HL-60 (cell line): ENCODE measurements around the gene SDR42E2.

ENCODE experiments used
- TF ChIP-seq, protein P1 (sequence below): IDR thresholded peaks from one replicate; pipeline ENCODE4 v1.5.1; 2011; ENCODE audit warnings: low read length, control low read depth, inconsistent platforms; ENCODE audit not compliant: insufficient read depth
- TF ChIP-seq, protein P2 (sequence below): IDR thresholded peaks from 2 replicates; pipeline ENCODE4 v1.6.1; 2012; ENCODE audit warnings: low read depth; ENCODE audit not compliant: insufficient replicate concordance

DNA sequence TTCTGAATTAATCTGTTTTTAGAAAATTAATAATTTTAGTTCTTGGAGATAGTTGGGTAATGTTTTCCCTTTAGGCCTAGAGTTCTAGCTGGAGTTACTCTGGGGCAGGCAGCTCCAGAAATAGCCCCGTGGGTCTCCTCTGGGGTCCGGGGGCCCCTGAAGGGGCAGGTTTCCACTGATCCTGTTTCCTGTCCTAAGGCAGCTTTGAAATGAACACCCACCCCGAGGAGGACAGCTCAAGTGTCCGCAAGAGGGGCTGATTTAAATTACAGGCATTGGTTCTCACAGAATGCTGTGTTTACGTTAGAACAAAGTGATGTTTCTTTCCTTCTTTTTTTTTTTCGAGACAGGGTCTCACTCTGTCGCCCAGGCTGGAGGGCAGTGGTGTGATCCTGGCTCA lies 67.6 kb downstream of the SDR42E2 start:
- TF ChIP-seq, protein P1, sequence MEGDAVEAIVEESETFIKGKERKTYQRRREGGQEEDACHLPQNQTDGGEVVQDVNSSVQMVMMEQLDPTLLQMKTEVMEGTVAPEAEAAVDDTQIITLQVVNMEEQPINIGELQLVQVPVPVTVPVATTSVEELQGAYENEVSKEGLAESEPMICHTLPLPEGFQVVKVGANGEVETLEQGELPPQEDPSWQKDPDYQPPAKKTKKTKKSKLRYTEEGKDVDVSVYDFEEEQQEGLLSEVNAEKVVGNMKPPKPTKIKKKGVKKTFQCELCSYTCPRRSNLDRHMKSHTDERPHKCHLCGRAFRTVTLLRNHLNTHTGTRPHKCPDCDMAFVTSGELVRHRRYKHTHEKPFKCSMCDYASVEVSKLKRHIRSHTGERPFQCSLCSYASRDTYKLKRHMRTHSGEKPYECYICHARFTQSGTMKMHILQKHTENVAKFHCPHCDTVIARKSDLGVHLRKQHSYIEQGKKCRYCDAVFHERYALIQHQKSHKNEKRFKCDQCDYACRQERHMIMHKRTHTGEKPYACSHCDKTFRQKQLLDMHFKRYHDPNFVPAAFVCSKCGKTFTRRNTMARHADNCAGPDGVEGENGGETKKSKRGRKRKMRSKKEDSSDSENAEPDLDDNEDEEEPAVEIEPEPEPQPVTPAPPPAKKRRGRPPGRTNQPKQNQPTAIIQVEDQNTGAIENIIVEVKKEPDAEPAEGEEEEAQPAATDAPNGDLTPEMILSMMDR = no peak
- TF ChIP-seq, protein P2, sequence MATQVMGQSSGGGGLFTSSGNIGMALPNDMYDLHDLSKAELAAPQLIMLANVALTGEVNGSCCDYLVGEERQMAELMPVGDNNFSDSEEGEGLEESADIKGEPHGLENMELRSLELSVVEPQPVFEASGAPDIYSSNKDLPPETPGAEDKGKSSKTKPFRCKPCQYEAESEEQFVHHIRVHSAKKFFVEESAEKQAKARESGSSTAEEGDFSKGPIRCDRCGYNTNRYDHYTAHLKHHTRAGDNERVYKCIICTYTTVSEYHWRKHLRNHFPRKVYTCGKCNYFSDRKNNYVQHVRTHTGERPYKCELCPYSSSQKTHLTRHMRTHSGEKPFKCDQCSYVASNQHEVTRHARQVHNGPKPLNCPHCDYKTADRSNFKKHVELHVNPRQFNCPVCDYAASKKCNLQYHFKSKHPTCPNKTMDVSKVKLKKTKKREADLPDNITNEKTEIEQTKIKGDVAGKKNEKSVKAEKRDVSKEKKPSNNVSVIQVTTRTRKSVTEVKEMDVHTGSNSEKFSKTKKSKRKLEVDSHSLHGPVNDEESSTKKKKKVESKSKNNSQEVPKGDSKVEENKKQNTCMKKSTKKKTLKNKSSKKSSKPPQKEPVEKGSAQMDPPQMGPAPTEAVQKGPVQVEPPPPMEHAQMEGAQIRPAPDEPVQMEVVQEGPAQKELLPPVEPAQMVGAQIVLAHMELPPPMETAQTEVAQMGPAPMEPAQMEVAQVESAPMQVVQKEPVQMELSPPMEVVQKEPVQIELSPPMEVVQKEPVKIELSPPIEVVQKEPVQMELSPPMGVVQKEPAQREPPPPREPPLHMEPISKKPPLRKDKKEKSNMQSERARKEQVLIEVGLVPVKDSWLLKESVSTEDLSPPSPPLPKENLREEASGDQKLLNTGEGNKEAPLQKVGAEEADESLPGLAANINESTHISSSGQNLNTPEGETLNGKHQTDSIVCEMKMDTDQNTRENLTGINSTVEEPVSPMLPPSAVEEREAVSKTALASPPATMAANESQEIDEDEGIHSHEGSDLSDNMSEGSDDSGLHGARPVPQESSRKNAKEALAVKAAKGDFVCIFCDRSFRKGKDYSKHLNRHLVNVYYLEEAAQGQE = no peak
